ENCODE data around the gene UTP3.
A peak's percentile ranks its signal among the peaks of the same experiment; 100 is the strongest.
"Not testable (repeated sequence)": the region's sequence is repeated elsewhere in the genome, so short reads cannot be mapped to it uniquely, and the experiment has no call there.

The UTP3 gene

DNA sequence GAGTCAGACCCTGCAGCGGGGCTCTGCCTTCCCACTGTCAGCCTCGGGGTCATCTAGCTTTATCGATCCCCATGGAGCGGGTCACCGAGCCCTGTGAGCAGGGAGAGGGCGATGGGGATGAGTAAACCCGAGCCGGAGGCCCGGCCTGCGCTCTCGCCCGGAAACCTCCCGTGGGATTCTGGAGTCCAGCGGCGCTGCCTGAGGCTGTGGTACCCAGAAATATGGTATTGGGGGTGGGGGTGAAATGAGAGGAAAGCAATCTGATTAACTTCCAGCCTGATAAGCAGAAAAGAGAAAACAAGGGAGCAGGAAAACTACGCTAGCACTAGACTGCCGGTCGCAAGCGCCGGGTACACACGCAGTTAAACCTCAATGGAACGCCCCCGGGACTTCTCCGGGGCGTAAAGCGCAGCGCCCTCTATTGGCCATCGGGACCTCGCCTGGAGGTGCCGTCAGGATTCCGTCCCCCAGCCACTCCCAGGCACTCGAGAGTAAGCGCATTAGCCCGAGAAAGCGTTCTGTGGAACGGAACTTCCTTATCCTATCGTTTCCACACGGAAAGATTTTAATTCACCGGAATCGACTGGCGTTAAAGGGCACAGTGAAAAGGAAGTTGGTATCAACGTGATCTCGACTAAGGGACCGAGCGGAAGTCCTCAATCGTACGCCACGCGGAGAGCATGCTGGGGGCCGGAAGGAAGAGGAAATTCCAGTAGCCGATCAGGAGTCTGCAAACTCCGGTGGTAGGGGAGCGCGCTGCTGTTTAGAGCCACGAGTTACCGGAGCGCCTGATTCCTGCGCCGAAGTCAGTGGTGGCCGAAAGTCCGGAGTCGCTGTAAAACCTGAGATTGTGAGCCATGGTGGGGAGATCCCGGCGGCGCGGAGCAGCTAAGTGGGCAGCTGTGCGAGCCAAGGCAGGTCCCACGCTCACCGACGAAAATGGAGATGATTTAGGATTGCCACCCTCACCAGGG lies at the start of gene UTP3:
UTP3 (plus strand) TSS at position 712 of the 974 bp plus-strand sequence; CDS start at position 858, 146 bp downstream.
- peak; percentile 98 for DNase-seq

DNA sequence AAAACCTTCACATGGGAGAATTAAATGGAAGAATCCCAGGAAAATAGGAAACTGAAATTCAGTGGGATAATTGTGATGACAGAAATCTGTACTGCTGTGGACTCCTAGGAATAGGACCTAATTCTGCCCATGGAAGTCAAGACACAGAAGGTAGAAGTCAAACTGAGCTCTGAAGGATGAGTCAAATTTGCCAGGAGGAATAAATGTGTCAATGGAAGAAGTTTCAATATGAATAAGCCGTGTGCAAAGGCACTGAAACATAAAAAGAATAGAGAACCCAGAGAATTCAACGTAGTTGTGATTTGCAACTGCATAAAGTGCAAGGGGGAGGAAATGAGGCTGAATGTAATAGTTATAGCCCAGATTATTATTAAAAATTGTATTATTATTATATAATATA lies 48.1 kb upstream of the UTP3 start:
- DNase-seq = no peak

- DNase-seq = not testable (repeated sequence)
Measured at GRCh38 chr4:70650741-70651140, 37.6 kb upstream of the UTP3 start.

DNA sequence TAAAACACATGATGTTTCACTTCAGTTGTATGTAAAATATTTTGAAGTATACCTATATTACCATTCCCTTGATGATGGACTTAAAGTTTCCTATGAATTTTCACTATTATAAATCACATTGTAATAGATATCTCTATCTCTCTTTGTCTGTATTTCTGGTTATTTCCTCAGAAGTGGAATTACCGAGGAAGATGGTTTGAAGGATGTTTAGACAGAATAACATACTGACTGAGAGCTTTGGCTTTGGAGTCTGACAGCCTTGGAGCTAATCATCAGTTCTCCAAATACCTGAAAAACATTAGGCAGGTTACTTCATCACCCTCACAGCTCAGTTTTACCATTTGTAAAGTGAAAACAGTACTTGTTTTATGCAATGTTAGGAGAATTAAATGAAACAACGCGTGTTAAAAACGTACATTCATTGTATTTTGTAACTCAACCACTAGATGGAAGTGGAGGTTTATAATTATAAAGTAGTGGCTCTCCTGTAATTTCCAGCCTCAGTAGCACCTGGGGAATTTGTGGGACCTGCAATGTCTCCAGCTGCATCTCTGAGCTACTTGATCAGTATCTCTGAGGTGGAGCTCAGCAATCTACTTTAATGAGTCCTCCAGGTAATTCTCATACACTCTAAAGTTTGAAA lies 36.3 kb upstream of the UTP3 start:
- peak; percentile 21 for DNase-seq

GRCh38 chr4:70654605-70655011 lies 33.7 kb upstream of the UTP3 start:
- DNase-seq = no peak

GRCh38 chr4:70657326-70657725 lies 31.0 kb upstream of the UTP3 start:
- no peak for DNase-seq

- DNase-seq = no peak
Measured at GRCh38 chr4:70658418-70658817, 29.9 kb upstream of the UTP3 start.

GRCh38 chr4:70660106-70660505 lies 28.2 kb upstream of the UTP3 start:
- DNase-seq = no peak

DNA sequence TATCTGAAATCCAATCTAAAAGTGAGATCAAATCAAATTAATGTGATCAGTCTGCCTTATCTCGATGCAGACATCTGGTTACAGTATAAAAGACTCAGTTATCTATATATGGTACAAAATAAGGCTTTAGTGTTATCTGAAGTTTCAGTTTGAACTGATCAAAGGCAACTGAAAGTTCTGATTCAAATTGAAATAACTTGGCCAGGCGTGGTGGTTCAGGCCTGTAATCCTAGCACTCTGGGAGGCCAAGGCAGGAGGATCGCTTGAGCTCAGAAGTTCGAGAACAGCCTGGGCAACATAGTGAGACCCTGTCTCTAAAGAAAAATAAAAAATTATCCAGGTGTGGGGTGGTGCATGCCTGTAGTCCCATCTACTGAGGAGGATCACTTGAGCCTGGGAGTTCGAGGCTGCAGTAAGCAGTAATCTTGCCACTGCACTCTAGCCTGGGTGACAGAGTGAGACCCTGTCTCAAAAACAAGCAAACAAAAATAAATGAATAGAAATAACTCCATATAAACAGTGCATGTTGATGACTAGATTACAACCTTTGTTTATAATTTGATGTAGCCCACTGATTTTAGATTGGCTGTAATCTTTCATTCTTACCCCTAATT lies 26.9 kb upstream of the UTP3 start:
- DNase-seq = not testable (repeated sequence)

GRCh38 chr4:70666369-70666768 lies 22.0 kb upstream of the UTP3 start, which contains the start of gene JCHAIN:
Gene JCHAIN, minus strand, starts transcription at chr4:70666508. Its CDS starts 18 bp downstream, at chr4:70666490.
- no peak for DNase-seq

DNA sequence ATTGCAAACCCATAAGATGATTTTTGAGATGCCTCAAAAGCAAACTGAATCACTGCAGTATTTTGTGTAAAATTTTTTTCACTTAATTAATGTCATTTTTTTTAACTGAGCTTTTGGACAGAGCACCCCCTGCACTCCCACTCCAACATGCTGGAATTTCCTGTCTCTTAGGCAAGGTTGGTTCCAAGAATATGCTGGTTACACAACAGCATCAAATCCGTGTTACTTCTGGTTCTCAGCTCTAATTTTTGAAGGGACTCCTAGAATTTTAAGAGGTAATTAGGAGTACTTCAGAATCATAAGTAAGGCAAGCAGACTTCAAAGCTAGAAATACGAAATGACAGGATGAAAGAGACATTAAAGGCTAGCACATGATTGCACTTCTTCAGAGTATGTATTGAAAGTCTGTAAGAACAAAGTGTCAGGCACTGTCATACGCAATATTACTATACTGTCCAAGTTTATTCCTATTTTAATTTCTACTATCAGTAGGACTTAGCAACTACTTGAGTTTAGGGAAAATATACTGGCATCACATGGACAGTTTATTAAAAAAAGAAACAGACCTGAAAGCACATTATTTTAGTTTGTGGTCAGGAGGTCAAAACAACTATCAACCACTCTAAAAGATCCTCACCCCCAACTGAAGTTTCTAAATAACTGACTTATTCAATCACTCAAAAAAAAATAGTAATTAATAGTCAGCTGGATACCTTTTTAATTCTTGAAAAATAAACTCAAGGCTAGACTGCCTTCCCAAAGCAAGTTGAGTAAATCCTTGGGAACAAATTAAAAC lies 20.4 kb upstream of the UTP3 start:
- no peak for DNase-seq

GRCh38 chr4:70670332-70671014 lies 17.9 kb upstream of the UTP3 start:
- no peak for DNase-seq

GRCh38 chr4:70671091-70671490 lies 17.2 kb upstream of the UTP3 start:
- no peak for DNase-seq

- DNase-seq = no peak
Measured at GRCh38 chr4:70674191-70674590, 14.1 kb upstream of the UTP3 start.

- DNase-seq = no peak
Measured at GRCh38 chr4:70674731-70675130, 13.6 kb upstream of the UTP3 start.

DNA sequence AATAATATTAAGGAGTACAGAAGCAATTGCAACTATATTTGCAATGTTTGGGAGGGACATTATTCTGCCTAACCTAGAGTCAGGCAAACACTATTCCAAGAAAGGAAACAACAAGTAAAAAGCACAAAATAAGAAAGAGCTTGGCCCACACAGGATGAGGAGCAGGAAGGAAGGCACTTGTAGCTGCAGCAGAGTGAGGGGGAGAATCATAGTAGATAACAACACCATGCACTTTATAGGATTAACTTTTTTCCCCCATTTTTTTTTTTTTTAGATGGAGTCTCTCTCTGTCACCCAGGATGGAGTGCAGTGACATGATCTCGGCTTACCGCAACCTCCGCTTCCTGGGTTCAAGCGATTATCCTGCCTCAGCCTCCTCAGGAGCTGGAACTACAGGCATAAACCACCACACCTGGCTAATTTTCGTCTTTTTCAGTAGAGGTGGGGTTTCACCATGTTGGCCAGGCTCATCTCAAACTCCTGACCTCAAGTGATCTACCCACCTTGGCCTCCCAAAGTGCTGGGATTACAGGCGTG lies 11.7 kb upstream of the UTP3 start:
- no peak for DNase-seq

- DNase-seq = no peak
Measured at GRCh38 chr4:70678383-70678999, 9.8 kb upstream of the UTP3 start.

- no peak for DNase-seq
Measured at GRCh38 chr4:70680934-70681333, 7.4 kb upstream of the UTP3 start.

GRCh38 chr4:70681704-70682103 lies 6.6 kb upstream of the UTP3 start:
- no peak for DNase-seq

GRCh38 chr4:70682142-70682541 lies 6.2 kb upstream of the UTP3 start:
- not testable (repeated sequence) for DNase-seq

DNA sequence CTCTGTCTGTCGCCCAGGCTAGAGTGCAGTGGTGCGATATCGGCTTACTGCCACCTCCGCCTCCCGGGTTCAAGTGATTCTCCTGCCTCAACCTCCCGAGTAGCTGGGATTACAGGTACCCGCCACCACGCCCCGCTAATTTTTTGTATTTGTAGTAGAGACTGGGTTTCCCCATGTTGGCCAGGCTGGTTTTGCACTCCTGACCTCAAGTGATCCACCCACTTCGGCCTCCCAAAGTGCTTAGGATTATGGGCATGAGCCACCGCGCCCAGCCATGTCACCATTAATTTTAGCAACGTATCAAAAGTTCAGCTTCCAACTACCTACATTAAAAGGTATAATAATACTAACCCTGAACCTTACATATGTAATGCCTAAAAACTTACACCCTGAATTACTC lies 940 bp upstream of the UTP3 start:
- DNase-seq = no peak
